Bone marrow (tissue), 2 donors: ENCODE measurements around the gene ITPR2.

Experiments
- DNase-seq, 2 donors: peaks; one replicate each; lab custom pipeline; 2025; lab: John Stamatoyannopoulos, UW

The ITPR2 gene

GRCh38 chr12:26399381-26399780, 433.6 kb downstream of the ITPR2 start:
- DNase-seq, result peak in 1 of 2 donors; percentile 41

DNA sequence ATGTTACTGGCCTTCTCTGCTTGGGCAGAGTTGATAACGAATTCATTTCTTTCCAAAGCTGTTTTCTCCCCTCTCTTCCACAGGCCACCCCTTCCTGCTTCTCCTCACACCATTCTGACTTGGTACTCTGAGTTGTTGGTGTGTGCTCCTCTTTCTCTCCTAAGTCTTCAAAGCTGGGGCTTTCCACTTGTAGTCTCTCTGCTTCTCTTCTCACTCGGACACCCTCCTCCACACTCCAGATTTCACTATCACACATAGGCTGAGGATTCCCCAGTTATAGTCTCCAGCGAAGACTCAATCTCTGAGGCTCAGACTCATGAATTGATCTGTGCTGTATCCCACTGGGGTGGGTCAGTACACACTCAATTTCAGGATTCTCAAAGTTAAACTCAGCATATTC, 436.6 kb downstream of the ITPR2 start:
- no peak for DNase-seq

DNA sequence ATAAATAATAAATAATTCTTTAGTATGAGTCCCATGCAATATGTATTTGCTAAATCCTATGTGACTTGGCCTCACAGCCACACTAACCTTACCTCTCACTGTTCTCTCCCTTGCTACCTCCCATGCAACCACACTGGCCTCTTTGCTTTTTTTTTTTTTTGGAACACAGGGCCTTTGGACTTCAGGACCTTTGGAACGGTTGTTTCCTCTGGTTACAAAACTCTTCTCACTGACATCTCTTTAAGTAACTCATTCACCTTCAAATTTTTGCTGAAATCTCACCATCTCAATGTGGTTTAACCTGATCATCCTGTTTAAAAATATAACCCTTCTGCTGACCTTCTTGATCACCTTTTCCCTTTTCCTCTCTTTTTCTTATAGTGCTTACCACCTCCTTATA, 443.7 kb downstream of the ITPR2 start:
- no peak for DNase-seq

DNA sequence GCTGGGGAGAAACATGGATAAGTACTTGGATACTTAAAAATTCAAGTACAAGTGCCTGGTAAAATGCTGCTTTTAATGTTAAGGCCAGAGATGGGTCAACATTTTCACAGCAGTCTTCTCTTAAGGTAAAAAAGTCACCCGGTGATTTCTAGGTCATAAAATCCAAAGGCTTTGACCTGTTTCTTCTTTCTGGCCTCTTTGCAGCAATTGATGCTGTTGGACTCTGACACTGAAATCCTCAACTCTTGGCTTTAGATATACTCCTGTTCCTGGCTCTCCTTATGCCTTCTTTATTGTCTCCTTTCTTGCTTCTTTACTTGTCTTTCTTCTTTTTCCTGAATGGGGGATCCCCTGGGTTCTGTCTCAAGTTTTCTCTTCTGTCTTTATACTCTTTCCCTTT, 448.5 kb downstream of the ITPR2 start:
- no peak for DNase-seq

DNA sequence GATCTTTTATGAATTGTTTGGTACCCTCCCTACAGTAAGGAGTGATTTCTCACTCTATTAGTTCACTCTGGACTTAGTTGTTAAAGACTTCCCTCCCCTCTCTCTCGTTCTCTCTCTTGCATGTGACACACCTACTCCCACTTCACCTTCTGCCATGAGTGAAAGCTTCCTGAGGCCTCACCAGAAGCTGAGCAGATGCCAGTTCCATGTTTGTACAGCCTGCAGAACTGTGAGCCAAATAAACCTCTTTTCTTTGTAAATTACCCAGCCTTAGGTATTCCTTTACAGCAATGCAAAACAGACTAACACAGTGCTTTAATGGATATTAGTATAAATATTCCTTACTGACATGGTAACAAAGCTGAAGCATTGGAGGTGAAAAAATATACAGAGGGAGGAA, 450.0 kb downstream of the ITPR2 start:
- no peak for DNase-seq

DNA sequence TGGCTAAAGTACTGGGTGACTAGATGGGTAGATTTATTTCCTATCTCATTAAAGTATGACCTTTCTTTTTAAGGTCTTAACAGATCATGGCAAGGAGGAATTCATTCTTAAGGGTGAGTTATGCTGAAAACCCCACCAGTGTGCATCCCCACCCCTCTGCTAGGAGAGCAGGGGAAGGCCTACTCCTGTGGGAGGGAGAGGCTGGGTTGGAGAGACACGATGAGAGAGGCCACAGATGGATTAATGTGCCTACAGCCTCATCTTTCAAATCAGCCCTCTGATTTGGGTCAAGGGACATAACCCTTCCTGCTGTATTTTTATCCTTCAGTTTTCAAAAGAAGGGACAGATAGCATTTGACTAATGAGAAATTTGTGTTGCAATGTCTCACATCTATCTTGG, 452.1 kb downstream of the ITPR2 start:
- no peak for DNase-seq

GRCh38 chr12:26379777-26380467, 453.1 kb downstream of the ITPR2 start:
- no peak for DNase-seq

DNA sequence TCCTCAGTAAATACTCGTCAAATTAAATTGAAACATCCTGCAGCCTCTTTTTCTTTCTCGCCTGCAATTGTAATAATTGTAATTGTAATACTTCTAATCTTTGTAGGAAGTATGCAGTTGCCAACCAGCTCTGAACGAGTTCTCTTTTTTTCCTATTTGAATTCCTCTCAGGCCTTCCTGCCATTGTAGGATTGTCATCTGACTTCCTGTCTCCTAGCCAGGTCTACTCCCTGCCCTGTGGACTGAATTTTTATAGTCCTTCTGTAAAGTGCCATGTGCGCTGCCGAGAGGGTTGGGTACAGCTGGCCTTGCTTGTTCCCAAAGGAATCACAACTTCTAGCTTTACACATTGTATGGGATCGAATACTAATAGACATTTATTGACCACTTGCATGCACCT, 454.3 kb downstream of the ITPR2 start:
- DNase-seq, result peak in 1 of 2 donors; percentile 29

DNA sequence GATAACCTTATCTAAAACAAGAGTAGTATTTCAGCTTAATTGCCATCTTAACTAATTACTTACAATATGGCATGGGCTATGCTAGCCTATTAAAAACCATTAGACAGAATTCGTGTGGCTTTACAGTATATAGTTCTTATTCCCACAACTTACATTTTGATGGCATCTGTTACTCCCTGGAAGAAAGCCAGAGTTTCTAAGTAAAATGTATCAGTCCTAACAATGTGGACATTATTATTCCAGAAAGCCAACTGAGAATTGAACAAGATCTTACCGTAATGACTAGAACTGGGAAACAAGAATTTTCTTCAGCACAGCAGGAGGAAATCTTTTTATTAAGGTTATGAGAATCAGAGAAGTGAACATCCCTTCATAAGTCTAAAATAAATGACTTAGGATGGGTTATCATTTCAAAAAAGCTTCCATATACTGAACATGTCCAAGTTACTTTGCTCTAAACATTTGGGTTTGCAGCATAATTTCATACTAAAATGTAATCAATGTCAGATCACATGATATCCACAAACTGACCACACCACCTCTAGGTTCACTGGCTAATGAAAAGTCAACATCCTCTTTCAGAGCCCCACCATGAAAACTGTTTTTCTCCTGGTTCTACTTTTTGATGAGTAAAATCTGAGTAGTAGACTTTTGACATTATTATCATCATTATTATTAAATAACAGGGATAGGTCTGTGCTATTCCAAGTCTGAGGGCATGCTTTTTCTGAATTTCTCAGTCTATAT, 457.9 kb downstream of the ITPR2 start:
- DNase-seq, result no peak

- DNase-seq, result no peak
Measured at GRCh38 chr12:26373606-26374495, 459.1 kb downstream of the ITPR2 start.

DNA sequence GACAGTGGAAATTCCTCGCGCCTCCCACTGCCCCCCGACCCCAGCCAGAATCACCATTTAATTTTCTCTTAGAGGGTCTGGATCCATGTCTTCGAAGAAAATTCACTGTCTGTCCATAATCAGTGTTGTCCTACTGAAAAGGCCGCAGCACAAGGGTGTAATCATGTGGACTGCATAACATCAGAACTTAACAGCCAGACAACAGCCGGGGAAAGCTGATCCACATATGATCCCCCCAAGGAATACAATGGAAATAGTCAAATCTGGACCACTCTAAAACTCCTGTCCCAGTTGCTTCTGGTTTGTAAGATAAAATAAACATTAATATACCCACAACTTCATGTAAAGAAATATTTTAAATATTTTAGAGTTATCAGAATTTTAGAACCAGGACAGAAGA, 460.1 kb downstream of the ITPR2 start:
- no peak for DNase-seq

GRCh38 chr12:26370098-26370497, 462.9 kb downstream of the ITPR2 start:
- no peak for DNase-seq

- no peak for DNase-seq
Measured at GRCh38 chr12:26369588-26369987, 463.4 kb downstream of the ITPR2 start.

DNA sequence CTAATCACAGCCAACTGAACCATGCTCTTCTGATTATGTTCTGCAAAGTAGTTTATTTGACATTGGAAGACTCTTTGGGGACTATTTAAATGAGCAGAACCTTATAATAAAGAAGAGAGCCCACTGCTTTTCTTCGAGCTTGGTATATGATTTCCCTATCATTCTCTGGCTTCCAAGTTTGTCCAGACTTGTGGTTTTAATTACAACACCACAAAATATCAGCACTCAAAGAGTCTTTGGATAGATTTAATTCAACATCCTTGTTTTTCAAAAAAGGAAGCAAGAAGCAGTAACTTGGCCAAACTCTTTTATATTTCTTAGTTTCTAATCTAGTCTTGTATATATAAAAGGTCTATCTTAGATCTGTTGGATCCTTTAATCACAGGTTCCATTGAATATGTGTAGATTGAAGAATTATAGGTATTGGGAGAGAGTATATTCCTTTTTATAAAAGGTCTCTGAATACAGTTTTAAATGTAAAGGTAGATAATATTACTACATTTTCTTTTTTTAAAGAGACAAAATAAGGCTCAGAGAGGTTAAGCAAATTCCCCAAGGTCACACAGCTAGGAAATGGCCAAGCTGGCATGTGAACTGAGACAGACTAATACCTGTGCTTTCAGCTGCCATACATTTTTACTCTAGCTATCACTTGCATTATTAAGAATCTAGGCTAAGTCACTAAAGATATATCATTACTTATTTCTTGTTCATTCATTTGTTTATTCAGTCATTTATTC, 464.8 kb downstream of the ITPR2 start:
- DNase-seq, result no peak

DNA sequence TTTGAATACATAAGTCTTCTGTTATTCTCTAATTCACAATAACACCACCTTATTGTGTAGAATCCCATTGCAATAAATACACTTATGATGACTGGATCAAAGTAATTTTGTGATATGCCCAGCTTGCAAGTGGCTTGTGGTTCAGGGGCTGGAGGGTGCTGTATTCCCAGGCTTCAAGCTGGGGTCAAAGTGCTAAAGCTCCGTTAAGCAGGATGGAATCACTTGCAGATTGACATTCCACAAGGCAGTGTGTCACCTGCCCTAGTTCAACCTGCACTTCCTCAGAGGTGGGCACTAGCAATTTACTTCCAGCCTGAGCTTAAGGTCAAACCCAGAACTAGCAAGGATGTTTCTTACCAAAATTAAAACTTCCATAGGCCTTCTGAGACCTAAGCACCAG, 471.0 kb downstream of the ITPR2 start:
- DNase-seq, result no peak

- DNase-seq, result no peak
Measured at GRCh38 chr12:26360062-26360461, 472.9 kb downstream of the ITPR2 start.

DNA sequence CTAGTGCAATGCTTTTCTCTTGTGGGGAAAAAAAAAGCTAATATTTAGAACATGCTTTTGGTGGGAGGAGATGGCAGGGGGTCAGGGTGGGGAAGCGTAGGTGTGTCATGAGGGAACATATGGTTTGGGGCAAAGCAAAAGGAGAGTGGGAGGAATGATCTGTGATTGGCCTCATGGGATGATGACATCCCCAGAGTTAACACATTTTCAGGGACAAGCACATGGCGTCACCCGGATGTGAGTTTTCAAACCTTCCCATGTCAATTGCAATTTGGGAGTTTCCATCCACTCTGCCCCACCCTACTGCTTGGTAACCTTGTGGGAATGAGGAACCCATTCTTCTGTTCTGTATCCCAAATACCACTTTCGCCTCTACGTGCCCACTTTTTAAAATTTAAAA, 473.4 kb downstream of the ITPR2 start:
- DNase-seq, result no peak

GRCh38 chr12:26358651-26359050, 474.3 kb downstream of the ITPR2 start:
- DNase-seq, result no peak

DNA sequence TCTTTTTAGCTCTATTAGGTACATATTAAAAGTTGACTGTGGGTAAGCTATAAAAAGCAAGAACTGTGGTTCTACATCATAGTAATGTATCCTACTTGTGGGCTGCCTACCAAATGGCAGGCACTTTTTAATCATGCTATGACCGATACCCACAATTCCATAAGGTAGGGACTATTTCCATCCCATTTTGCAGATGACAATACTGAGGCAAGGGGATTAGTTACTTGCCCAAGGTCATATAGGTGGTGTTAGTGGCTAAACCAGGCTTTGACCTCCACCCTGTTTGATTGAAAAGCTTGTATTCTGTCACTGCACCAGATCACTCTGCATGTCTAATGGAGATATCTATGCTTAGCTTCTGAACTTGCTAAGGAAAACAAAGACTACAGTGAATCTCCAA, 485.7 kb downstream of the ITPR2 start:
- DNase-seq, result no peak

GRCh38 chr12:26346736-26347135, 486.3 kb downstream of the ITPR2 start:
- peak in 1 of 2 donors; percentile 6 for DNase-seq

DNA sequence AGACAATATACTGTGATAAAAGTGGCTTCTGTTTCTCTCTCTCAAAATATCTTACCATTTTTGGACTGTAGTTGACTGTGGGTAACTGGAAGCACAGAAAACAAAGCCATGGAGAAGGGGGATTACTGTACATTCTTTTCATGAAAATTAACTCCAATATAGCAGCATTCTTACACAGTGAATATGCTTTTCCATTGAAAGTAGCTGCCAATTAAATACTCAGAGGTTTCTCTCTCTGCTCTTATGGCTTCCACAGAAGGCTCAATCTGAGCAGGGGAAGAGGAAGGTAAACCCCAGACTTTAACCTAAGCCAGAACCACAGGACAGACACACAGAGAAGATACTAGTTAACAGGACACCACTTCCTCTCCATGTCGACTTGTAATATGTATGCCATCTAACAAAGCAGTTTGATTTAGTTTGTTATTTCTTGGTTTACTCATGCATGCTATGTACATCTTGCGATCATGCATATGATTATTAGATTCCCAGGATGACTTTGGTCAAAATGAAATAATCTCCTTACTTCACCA, 487.5 kb downstream of the ITPR2 start:
- DNase-seq, result peak in 1 of 2 donors; percentile 8

DNA sequence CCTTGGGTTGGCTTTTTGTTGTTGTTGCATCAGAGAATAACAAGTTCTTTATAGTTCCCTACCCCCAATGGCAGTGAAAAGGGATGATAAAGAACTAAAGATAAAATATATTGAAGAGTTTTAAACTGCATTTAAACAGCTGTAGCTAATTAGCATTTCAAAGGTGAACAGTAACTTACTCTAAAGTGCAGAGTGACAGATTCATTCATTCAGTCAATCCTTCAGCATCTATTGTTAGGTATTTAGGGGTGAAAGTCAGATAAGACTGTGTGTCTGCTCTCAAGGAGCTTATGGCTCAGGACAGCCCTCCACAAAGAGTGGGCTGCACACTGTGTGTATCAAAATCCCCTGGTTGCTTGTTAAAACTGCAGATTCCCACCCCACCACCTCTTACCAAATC, 491.5 kb downstream of the ITPR2 start:
- DNase-seq, result no peak
